Fibroblast of skin of left quadriceps (primary cell): Measurements from ENCODE around the gene THAP3.

Source experiments
- DNase-seq, 2 experiments: peaks; one replicate each; pipeline ENCODE4 v3.0.0-alpha.2; 2013; ENCODE audit warnings: low read depth in 2 of 2

The THAP3 gene

GRCh38 chr1:6624710-6625583 lies at the start of gene THAP3:
TSS of gene THAP3 (plus strand) at chr1:6624868. CDS start at chr1:6625219, 351 bp downstream.
- DNase-seq: peak; percentile 56 to 64

GRCh38 chr1:6577831-6578525 lies 46.7 kb upstream of the THAP3 start:
- DNase-seq: no peak

- no peak for DNase-seq
Observed at GRCh38 chr1:6578624-6579373, 45.9 kb upstream of the THAP3 start.

- peak; percentile 93 to 95 for DNase-seq
Observed at GRCh38 chr1:6579374-6580118, 45.1 kb upstream of the THAP3 start, which contains the start of gene ZBTB48. TSS of gene ZBTB48 (plus strand) at chr1:6579994. CDS start at chr1:6580610, 616 bp downstream.

GRCh38 chr1:6580119-6580592 lies 44.5 kb upstream of the THAP3 start:
- no peak for DNase-seq

GRCh38 chr1:6580593-6581409 lies 43.9 kb upstream of the THAP3 start:
- no peak for DNase-seq

GRCh38 chr1:6581561-6582305 lies 42.9 kb upstream of the THAP3 start:
- DNase-seq: no peak

- no peak for DNase-seq
Observed at GRCh38 chr1:6582370-6582769, 42.3 kb upstream of the THAP3 start.

GRCh38 chr1:6584126-6585080 lies 40.3 kb upstream of the THAP3 start:
- no peak for DNase-seq

GRCh38 chr1:6585081-6585722 lies 39.5 kb upstream of the THAP3 start:
- DNase-seq: no peak

- DNase-seq: no peak
Observed at GRCh38 chr1:6585841-6586240, 38.8 kb upstream of the THAP3 start.

- DNase-seq: no peak
Observed at GRCh38 chr1:6586404-6586816, 38.3 kb upstream of the THAP3 start.

- no peak for DNase-seq
Observed at GRCh38 chr1:6587261-6588005, 37.2 kb upstream of the THAP3 start.

- DNase-seq: no peak
Observed at GRCh38 chr1:6588128-6588892, 36.4 kb upstream of the THAP3 start.

- DNase-seq: no peak
Observed at GRCh38 chr1:6588893-6589520, 35.7 kb upstream of the THAP3 start.

- DNase-seq: no peak
Observed at GRCh38 chr1:6590046-6590445, 34.6 kb upstream of the THAP3 start.
